H1 (cell line): ENCODE measurements around the gene EFCAB8. TPM values are rescaled to one million over a fixed set of nuclear protein-coding genes. Genes with fewer than 3 reads are reported as not detected.

Experiments used
- CTCF ChIA-PET: fragments of 300-600 bp; sonication (Branson Sonifier 250); formaldehyde crosslinking; loops from one replicate; lab custom pipeline; 2021; ENCODE audit not compliant: partially characterized antibody; lab: Charles Lee
- POLR2A ChIA-PET: fragments of 300-600 bp; sonication (Branson Sonifier 250); formaldehyde crosslinking; loops from one replicate; lab custom pipeline; 2021; ENCODE audit warnings: inconsistent platforms; ENCODE audit not compliant: partially characterized antibody; lab: Charles Lee
- DNase-seq, 2 experiments: peaks; one replicate each; pipeline versions ENCODE4 v3.0.0 to v3.0.0-alpha.2; 2010 to 2022; ENCODE audit warnings: low spot score in 2 of 2, low read depth in 1 of 2, mixed read lengths in 1 of 2
- FAIRE-seq: peaks from 2 replicates; lab custom pipeline; 2011; peaks lifted over from hg19 to GRCh38; lab: Jason Lieb, UNC
- H2AFZ ChIP-seq: 2 replicates; pipeline ENCODE4 v1.8.1; 2012; ENCODE audit warnings: low read length, inconsistent platforms
- H2AK5ac ChIP-seq: 2 replicates; pipeline ENCODE4 v1.6.1; 2013; ENCODE audit warnings: low read depth, low read length
- H2BK120ac ChIP-seq: replicated peaks from 2 replicates; pipeline ENCODE3; 2013; ENCODE audit warnings: low read depth, low read length, inconsistent platforms
- H2BK12ac ChIP-seq: 2 replicates; pipeline ENCODE4 v1.6.1; 2013; ENCODE audit warnings: low read depth, low read length
- H2BK15ac ChIP-seq: 2 replicates; pipeline ENCODE4 v1.6.1; 2013; ENCODE audit warnings: low read length
- H2BK20ac ChIP-seq: 2 replicates; pipeline ENCODE4 v1.6.1; 2013; ENCODE audit warnings: low read length
- H2BK5ac ChIP-seq: 2 replicates; pipeline ENCODE4 v1.6.1; 2013; ENCODE audit warnings: low read depth, low read length
- H3K14ac ChIP-seq: 2 replicates; pipeline ENCODE4 v1.6.1; 2013; ENCODE audit warnings: inconsistent platforms; ENCODE audit not compliant: insufficient read length
- H3K18ac ChIP-seq: 2 replicates; pipeline ENCODE4 v1.6.1; 2013; ENCODE audit warnings: low read length; ENCODE audit errors: extremely low read depth
- H3K23ac ChIP-seq: 2 replicates; pipeline ENCODE4 v1.6.1; 2013; ENCODE audit warnings: inconsistent platforms; ENCODE audit not compliant: insufficient read length
- H3K23me2 ChIP-seq: 2 replicates; pipeline ENCODE4 v1.6.1; 2013; ENCODE audit warnings: low read depth, low read length
- H3K27ac ChIP-seq: 2 replicates; pipeline ENCODE4 v1.6.1; 2011; ENCODE audit warnings: low read depth, low read length, inconsistent platforms
- H3K27me3 ChIP-seq, 4 experiments: replicated peaks in 1 of 4; 1 replicate in 1 of 4; 2 replicates in 3 of 4; pipeline versions ENCODE4 v1.6.1 to v1.8.1; 2011 to 2013; ENCODE audit warnings: low read length in 3 of 4, mild to moderate bottlenecking in 3 of 4, inconsistent platforms in 2 of 4, mixed read lengths in 2 of 4, moderate library complexity in 1 of 4; ENCODE audit not compliant: control insufficient read depth in 3 of 4, insufficient read depth in 3 of 4; ENCODE audit errors: extremely low read depth in 1 of 4
- H3K36me3 ChIP-seq, 4 experiments: 2 replicates each; pipeline versions ENCODE4 v1.6.1 to v1.8.1; 2011 to 2013; ENCODE audit warnings: mild to moderate bottlenecking in 4 of 4, low read length in 3 of 4, moderate library complexity in 2 of 4, control low read depth in 1 of 4, inconsistent platforms in 1 of 4; ENCODE audit not compliant: insufficient read depth in 4 of 4, control insufficient read depth in 2 of 4
- H3K4ac ChIP-seq: replicated peaks from 2 replicates; pipeline ENCODE3; 2013; ENCODE audit warnings: low read length, low read depth, mixed read lengths, inconsistent platforms; ENCODE audit not compliant: insufficient read length
- H3K4me1 ChIP-seq, 4 experiments: replicated peaks in 1 of 4; 1 replicate in 1 of 4; 2 replicates in 3 of 4; pipeline versions ENCODE4 v1.6.1 to v1.8.1; 2011 to 2013; ENCODE audit warnings: low read length in 3 of 4, inconsistent platforms in 2 of 4, mixed read lengths in 1 of 4; ENCODE audit not compliant: insufficient read depth in 4 of 4, control insufficient read depth in 3 of 4
- H3K4me2 ChIP-seq, 2 experiments: 2 replicates each; pipeline versions ENCODE4 v1.6.1 to v1.8.1; 2011 to 2013; ENCODE audit warnings: low read depth in 2 of 2, low read length in 2 of 2, control low read depth in 1 of 2, inconsistent platforms in 1 of 2, mild to moderate bottlenecking in 1 of 2; ENCODE audit not compliant: insufficient read depth in 1 of 2
- H3K4me3 ChIP-seq, 4 experiments: fragments of 200-600, 300-600 bp in 1 of 4; sonication (generic), shearing (Covaris generic), sonication (Bioruptor Twin) in 1 of 4; 2 replicates each; pipeline versions ENCODE4 v1.5.1 to v1.8.1; 2011 to 2016; ENCODE audit warnings: low read length in 4 of 4, low read depth in 3 of 4, control low read depth in 2 of 4, inconsistent platforms in 2 of 4, mild to moderate bottlenecking in 2 of 4, mixed read lengths in 1 of 4, moderate library complexity in 1 of 4; ENCODE audit not compliant: insufficient read depth in 2 of 4; ENCODE audit errors: extremely low read depth in 1 of 4
- H3K56ac ChIP-seq: replicated peaks from 2 replicates; pipeline ENCODE3; 2013; ENCODE audit warnings: low read depth, mild to moderate bottlenecking, mixed read lengths, low read length, inconsistent platforms; ENCODE audit not compliant: insufficient read length
- H3K79me1 ChIP-seq: 2 replicates; pipeline ENCODE4 v1.6.1; 2013; ENCODE audit warnings: low read depth, low read length, control low read depth
- H3K79me2 ChIP-seq, 2 experiments: 2 replicates each; pipeline versions ENCODE4 v1.6.1 to v1.8.1; 2012 to 2013; ENCODE audit warnings: low read length in 2 of 2, mild to moderate bottlenecking in 2 of 2, inconsistent platforms in 1 of 2; ENCODE audit not compliant: insufficient read depth in 2 of 2, control insufficient read depth in 1 of 2
- H3K9ac ChIP-seq, 4 experiments: replicated peaks in 1 of 4; 1 replicate in 1 of 4; 2 replicates in 3 of 4; pipeline versions ENCODE4 v1.6.1 to v1.8.1; 2011 to 2013; ENCODE audit warnings: low read depth in 3 of 4, low read length in 3 of 4, control low read depth in 2 of 4, mild to moderate bottlenecking in 2 of 4, moderate library complexity in 2 of 4, inconsistent platforms in 1 of 4; ENCODE audit errors: extremely low read depth in 1 of 4
- H3K9me3 ChIP-seq, 2 experiments: 2 replicates each; pipeline versions ENCODE4 v1.6.1 to v1.8.1; 2012 to 2013; ENCODE audit warnings: mild to moderate bottlenecking in 2 of 2, moderate library complexity in 2 of 2, control low read depth in 1 of 2, inconsistent platforms in 1 of 2, low read depth in 1 of 2, low read length in 1 of 2, mixed read lengths in 1 of 2; ENCODE audit not compliant: insufficient read depth in 2 of 2
- H4K20me1 ChIP-seq, 2 experiments: replicated peaks in 1 of 2; 2 replicates each; pipeline versions ENCODE3 to v1.8.1; 2011 to 2013; ENCODE audit warnings: inconsistent platforms in 2 of 2, low read length in 2 of 2, mild to moderate bottlenecking in 1 of 2; ENCODE audit not compliant: insufficient read depth in 2 of 2, control insufficient read depth in 1 of 2
- H4K5ac ChIP-seq: 2 replicates; pipeline ENCODE4 v1.6.1; 2013; ENCODE audit warnings: low read length, low read depth, mixed read lengths, inconsistent platforms; ENCODE audit not compliant: insufficient read length
- H4K8ac ChIP-seq: 2 replicates; pipeline ENCODE4 v1.8.0; 2013; ENCODE audit warnings: mild to moderate bottlenecking, moderate library complexity, low read length, inconsistent platforms; ENCODE audit not compliant: insufficient read depth; ENCODE audit errors: extremely low read depth
- H4K91ac ChIP-seq: replicated peaks from 2 replicates; pipeline ENCODE3; 2013; ENCODE audit warnings: low read length, mixed read lengths, inconsistent platforms; ENCODE audit not compliant: insufficient read length
- SIN3A ChIP-seq, 2 experiments: IDR thresholded peaks in 1 of 2; conservative IDR thresholded peaks in 1 of 2; 2 replicates each; pipeline ENCODE4 v1.6.1; 2011 to 2012; ENCODE audit warnings: low read length in 2 of 2, improper control_type of control experiment in 1 of 2, low read depth in 1 of 2, mild to moderate bottlenecking in 1 of 2
- WGBS, 2 experiments: shearing (Covaris generic) in 1 of 2; methylation state at CpG; one replicate each; pipeline versions ENCODE4 v1.1.6 to v1.1.7; 2013 to 2015; ENCODE audit warnings: low lambda C conversion rate in 2 of 2, mixed read lengths in 2 of 2, inconsistent platforms in 1 of 2, low coverage in 1 of 2, missing lambda C conversion rate in 1 of 2; ENCODE audit not compliant: insufficient replicate concordance in 2 of 2, insufficient coverage in 1 of 2, insufficient read length in 1 of 2; ENCODE audit errors: extremely low coverage in 1 of 2, missing lambda C conversion rate in 1 of 2; 5-methylcytosine and 5-hydroxymethylcytosine counted together
- polyA plus RNA-seq, 7 experiments: library from polyadenylated mRNA; depleted of rRNA in 3 of 7; stranded (reverse) in 5 of 7; unstranded in 2 of 7; fragments of >200 nt in 5 of 7; fragments of 200-250 nt in 2 of 7; gene quantifications; 1 replicate in 5 of 7; 2 replicates in 1 of 7; 4 replicates in 1 of 7; pipeline versions ENCODE4 v1.2.1 to v1.2.3, GENCODE V29; 2011 to 2013; ENCODE audit warnings: missing spikeins in 2 of 7, mixed read lengths in 2 of 7
- total RNA-seq: library from RNA; stranded (reverse); fragmentation: NEBNext Ultra II Directional; extraction: Animal tissue kit (Norgen Biotek cat#: 25700); gene quantifications from 2 replicates; pipeline ENCODE4 v1.2.1, GENCODE V29; 2021

Gene EFCAB8
- total and polyA plus RNA-seq, 2 of the 8 experiments (the other 6 are each of a cell fraction or from before 2014, with no cell fraction given), result 0.06 to 0.20 TPM

DNA sequence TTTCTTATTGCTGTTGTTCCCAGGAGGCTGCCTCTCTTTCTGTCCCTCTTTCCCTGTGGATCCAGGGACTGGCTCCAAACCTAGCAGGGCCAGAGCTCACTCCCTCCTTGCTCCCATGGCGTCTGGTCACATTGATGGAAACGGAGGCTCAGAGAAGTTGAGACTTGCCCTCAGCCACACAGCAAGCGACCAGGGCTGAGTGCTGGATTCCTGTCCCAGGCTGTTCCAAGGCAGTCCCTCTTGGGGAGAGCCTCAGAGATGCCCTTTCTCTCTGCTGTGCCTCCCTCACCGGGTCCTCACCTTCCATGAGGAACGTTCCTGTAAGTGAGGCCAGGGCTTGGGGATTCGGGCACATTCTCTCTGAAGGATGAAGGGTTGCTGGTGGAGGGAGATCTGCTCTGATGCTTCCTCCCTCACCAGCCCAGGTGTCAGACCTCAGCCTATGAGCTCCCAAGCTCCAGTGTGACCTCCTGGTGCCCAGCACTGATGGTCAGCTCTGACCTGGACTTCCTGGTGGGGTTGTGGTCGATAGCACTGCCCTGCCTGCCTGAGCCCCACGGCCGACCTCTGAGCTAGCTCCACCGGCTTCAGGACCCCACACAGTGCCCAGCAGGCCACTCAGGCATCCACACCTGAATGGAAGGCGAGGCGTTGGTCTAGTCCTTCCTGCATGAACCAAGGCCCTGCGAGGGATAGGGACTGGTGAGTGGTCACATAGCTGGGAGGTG lies 118.7 kb downstream of the EFCAB8 start:
- no peak overlapping the region for H3K27ac ChIP-seq
- H3K27me3 ChIP-seq, result 0 out of 7 replicates have a peak, but pooled peaks cover 0 to 2% (median 0%) of the 10 kb centered on the region in 4 experiments
- 88% methylated on average over 13 of the region's 13 CpGs; no CpG with 5 or more reads in 1 of the 2 experiments for WGBS, 2 experiments
- H3K9ac ChIP-seq, result no peak overlapping the region
- no peak overlapping the region for H3K14ac ChIP-seq
- no peaks in the 10 kb centered on the region for H3K79me2 ChIP-seq
- peaks cover 3 to 14% (median 9%) of the 10 kb centered on the region in 4 experiments for H3K4me1 ChIP-seq
- CTCF ChIA-PET, result interaction anchor here (1.0 to 5.4 kb wide), 8 partner anchors 8 to 119 kb away, joined by 3 to 33 read pairs (median 4); partner anchors contain the start of gene SUN5
- H3K23ac ChIP-seq, result no peak overlapping the region
- no peak overlapping the region for H4K8ac ChIP-seq
- H3K36me3 ChIP-seq, result no peaks in the 10 kb centered on the region
- H3K4ac ChIP-seq, result peak overlapping the region; percentile 32
- no peak overlapping the region; the same call in 1 of the 2 replicates for H2AK5ac ChIP-seq
- H3K4me3 ChIP-seq, result no peak overlapping the region
- H2BK20ac ChIP-seq, result peak overlapping the region; percentile 25; the same call in 1 of the 2 replicates
- no peak for TF ChIP-seq SIN3A (conservative IDR thresholded peaks at IDR 0.05 in 1 of 2, IDR thresholded peaks at IDR 0.05 in 1 of 2; ENCODE audit: low read depth in 1 of 2, low read length in 2 of 2)
- TF ChIP-seq, all 59 proteins: peak for 0
- DNase-seq, result no peak
- Histone ChIP-seq H2BK12ac (peak overlapping the region; percentile 86; the same call in 1 of the 2 replicates), H3K18ac (peak overlapping the region; percentile 53; the same call in 1 of the 2 replicates), H4K91ac (peak overlapping the region; percentile 82), H3K56ac (no peak overlapping the region), H3K9me3 (peaks cover 4 to 16% of the 10 kb centered on the region in 2 experiments; a peak in 3 of 4 replicates), H3K23me2 (no peaks in the 10 kb centered on the region), H3K79me1 (no peaks in the 10 kb centered on the region; the same call in 1 of the 2 replicates), H4K5ac (no peak overlapping the region), H2BK120ac (peak overlapping the region; percentile 51), H2AFZ (no peak overlapping the region), H3K4me2 (no peak overlapping the region), H2BK5ac (peak overlapping the region; percentile 26; the same call in 1 of the 2 replicates), H4K20me1 (no peaks in the 10 kb centered on the region), H2BK15ac (peak overlapping the region; percentile 54)
- FAIRE-seq, result no peak
- POLR2A ChIA-PET, result no interaction called here
